Measurements from ENCODE around the gene CFD.

CFD gene

GRCh38 chr19:824885-825284, 34.6 kb upstream of the CFD start:
- peak; percentile 85 to 87 for DNase-seq (ENCODE audit: low read depth in 1 of 2, low spot score in 1 of 2)
- TF ChIP-seq POLR2AphosphoS5 (IDR thresholded peaks at IDR 0.05; ENCODE audit: low read depth) (peak; percentile 91), SPI1 (IDR thresholded peaks at IDR 0.05; ENCODE audit: borderline replicate concordance, low read depth) (peak; percentile 46; the same call in 1 of the 2 replicates), GABPA (IDR thresholded peaks at IDR 0.05; ENCODE audit: low read depth) (no peak)
- TF ChIP-seq, protein P1, sequence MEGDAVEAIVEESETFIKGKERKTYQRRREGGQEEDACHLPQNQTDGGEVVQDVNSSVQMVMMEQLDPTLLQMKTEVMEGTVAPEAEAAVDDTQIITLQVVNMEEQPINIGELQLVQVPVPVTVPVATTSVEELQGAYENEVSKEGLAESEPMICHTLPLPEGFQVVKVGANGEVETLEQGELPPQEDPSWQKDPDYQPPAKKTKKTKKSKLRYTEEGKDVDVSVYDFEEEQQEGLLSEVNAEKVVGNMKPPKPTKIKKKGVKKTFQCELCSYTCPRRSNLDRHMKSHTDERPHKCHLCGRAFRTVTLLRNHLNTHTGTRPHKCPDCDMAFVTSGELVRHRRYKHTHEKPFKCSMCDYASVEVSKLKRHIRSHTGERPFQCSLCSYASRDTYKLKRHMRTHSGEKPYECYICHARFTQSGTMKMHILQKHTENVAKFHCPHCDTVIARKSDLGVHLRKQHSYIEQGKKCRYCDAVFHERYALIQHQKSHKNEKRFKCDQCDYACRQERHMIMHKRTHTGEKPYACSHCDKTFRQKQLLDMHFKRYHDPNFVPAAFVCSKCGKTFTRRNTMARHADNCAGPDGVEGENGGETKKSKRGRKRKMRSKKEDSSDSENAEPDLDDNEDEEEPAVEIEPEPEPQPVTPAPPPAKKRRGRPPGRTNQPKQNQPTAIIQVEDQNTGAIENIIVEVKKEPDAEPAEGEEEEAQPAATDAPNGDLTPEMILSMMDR (IDR thresholded peaks at IDR 0.05; ENCODE audit: insufficient read depth, low read length) = no peak
- TF ChIP-seq, protein P2, sequence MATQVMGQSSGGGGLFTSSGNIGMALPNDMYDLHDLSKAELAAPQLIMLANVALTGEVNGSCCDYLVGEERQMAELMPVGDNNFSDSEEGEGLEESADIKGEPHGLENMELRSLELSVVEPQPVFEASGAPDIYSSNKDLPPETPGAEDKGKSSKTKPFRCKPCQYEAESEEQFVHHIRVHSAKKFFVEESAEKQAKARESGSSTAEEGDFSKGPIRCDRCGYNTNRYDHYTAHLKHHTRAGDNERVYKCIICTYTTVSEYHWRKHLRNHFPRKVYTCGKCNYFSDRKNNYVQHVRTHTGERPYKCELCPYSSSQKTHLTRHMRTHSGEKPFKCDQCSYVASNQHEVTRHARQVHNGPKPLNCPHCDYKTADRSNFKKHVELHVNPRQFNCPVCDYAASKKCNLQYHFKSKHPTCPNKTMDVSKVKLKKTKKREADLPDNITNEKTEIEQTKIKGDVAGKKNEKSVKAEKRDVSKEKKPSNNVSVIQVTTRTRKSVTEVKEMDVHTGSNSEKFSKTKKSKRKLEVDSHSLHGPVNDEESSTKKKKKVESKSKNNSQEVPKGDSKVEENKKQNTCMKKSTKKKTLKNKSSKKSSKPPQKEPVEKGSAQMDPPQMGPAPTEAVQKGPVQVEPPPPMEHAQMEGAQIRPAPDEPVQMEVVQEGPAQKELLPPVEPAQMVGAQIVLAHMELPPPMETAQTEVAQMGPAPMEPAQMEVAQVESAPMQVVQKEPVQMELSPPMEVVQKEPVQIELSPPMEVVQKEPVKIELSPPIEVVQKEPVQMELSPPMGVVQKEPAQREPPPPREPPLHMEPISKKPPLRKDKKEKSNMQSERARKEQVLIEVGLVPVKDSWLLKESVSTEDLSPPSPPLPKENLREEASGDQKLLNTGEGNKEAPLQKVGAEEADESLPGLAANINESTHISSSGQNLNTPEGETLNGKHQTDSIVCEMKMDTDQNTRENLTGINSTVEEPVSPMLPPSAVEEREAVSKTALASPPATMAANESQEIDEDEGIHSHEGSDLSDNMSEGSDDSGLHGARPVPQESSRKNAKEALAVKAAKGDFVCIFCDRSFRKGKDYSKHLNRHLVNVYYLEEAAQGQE (IDR thresholded peaks at IDR 0.05; ENCODE audit: insufficient replicate concordance, low read depth) = no peak
- Histone ChIP-seq H3K27ac (replicated peaks) (peak overlapping the region; percentile 98), H3K4me3 (replicated peaks; ENCODE audit: insufficient read depth, low read length) (peak overlapping the region; percentile 35), H3K27me3 (ENCODE audit: insufficient read depth, poor library complexity, severe bottlenecking) (no peaks in the 10 kb centered on the region)

GRCh38 chr19:825897-826644, 33.4 kb upstream of the CFD start:
- Histone ChIP-seq H3K27me3 (ENCODE audit: insufficient read depth, poor library complexity, severe bottlenecking) (no peaks in the 10 kb centered on the region), H3K4me3 (replicated peaks; ENCODE audit: insufficient read depth, low read length) (no peak overlapping the region), H3K27ac (replicated peaks) (peak overlapping the region; percentile 98)
- DNase-seq (ENCODE audit: low read depth in 1 of 2, low spot score in 1 of 2) = peak in 1 of 2 experiments; percentile 64
- TF ChIP-seq SPI1 (IDR thresholded peaks at IDR 0.05; ENCODE audit: borderline replicate concordance, low read depth) (no peak; the same call in 1 of the 2 replicates), POLR2AphosphoS5 (IDR thresholded peaks at IDR 0.05; ENCODE audit: low read depth) (peak; percentile 26; the same call in 1 of the 2 replicates)

GRCh38 chr19:827314-827709, 32.2 kb upstream of the CFD start:
- TF ChIP-seq, protein P2 (IDR thresholded peaks at IDR 0.05; ENCODE audit: insufficient replicate concordance, low read depth) = no peak
- peak overlapping the region; percentile 63 for H3K4me3 ChIP-seq (replicated peaks; ENCODE audit: insufficient read depth, low read length)
- no peak for DNase-seq (ENCODE audit: low read depth in 1 of 2, low spot score in 1 of 2)
- no peaks in the 10 kb centered on the region for H3K27me3 ChIP-seq (ENCODE audit: insufficient read depth, poor library complexity, severe bottlenecking)
- H3K27ac ChIP-seq (replicated peaks) = peak overlapping the region; percentile 98

DNA sequence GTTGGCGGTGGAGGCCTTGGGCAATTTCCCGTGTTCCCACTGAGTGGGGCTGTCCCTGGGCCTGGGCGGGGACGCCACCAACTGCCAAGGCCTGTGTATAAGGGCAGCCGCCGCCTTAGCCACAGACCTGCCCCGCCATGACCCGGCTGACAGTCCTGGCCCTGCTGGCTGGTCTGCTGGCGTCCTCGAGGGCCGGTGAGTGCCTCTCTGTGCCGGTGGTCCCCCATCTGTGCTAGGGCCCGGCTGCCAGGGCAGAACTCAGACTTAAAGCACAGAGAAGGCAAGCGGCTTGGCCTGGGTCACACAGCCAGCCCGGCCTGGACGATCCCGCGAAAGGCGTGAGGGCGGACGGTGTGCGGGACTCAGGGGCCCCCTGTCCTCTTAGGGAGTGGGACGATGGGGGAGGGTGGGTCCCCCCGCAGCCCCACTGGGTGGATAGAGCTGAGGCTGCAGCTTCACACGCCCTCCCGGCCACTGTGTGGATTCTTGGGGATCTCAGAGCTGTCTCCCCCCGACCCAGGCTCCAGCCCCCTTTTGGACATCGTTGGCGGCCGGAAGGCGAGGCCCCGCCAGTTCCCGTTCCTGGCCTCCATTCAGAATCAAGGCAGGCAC, 31.6 kb upstream of the CFD start, which contains the start of gene AZU1:
Gene AZU1 (plus strand): TSS at position 128 of the 612 bp plus-strand sequence. CDS start 10 bp downstream, at position 138.
- TF ChIP-seq POLR2AphosphoS5 (IDR thresholded peaks at IDR 0.05; ENCODE audit: low read depth) (peak; percentile 98), SPI1 (IDR thresholded peaks at IDR 0.05; ENCODE audit: borderline replicate concordance, low read depth) (peak; percentile 42; the same call in 1 of the 2 replicates), GABPA (IDR thresholded peaks at IDR 0.05; ENCODE audit: low read depth) (no peak)
- TF ChIP-seq, protein P2 (IDR thresholded peaks at IDR 0.05; ENCODE audit: insufficient replicate concordance, low read depth) = peak; percentile 61
- TF ChIP-seq, protein P1 (IDR thresholded peaks at IDR 0.05; ENCODE audit: insufficient read depth, low read length) = no peak
- DNase-seq (ENCODE audit: low read depth in 1 of 2, low spot score in 1 of 2) = peak; percentile 89 to 90
- peak within 1 kb of the TSS; percentile 98 for H3K27ac ChIP-seq (replicated peaks)
- no peaks in the 10 kb centered on the region for H3K27me3 ChIP-seq (ENCODE audit: insufficient read depth, poor library complexity, severe bottlenecking)
- peak within 1 kb of the TSS; percentile 63 for H3K4me3 ChIP-seq (replicated peaks; ENCODE audit: insufficient read depth, low read length)
